ENCODE measurements around the gene ICAM5. TPM values are rescaled to one million over a fixed set of nuclear protein-coding genes. Genes with fewer than 3 reads are reported as not detected.
"Not testable (repeated sequence)": the region's sequence is repeated elsewhere in the genome, so short reads cannot be mapped to it uniquely, and the experiment has no call there.

ICAM5 gene, protein sequence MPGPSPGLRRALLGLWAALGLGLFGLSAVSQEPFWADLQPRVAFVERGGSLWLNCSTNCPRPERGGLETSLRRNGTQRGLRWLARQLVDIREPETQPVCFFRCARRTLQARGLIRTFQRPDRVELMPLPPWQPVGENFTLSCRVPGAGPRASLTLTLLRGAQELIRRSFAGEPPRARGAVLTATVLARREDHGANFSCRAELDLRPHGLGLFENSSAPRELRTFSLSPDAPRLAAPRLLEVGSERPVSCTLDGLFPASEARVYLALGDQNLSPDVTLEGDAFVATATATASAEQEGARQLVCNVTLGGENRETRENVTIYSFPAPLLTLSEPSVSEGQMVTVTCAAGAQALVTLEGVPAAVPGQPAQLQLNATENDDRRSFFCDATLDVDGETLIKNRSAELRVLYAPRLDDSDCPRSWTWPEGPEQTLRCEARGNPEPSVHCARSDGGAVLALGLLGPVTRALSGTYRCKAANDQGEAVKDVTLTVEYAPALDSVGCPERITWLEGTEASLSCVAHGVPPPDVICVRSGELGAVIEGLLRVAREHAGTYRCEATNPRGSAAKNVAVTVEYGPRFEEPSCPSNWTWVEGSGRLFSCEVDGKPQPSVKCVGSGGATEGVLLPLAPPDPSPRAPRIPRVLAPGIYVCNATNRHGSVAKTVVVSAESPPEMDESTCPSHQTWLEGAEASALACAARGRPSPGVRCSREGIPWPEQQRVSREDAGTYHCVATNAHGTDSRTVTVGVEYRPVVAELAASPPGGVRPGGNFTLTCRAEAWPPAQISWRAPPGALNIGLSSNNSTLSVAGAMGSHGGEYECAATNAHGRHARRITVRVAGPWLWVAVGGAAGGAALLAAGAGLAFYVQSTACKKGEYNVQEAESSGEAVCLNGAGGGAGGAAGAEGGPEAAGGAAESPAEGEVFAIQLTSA
- total RNA-seq: 0.09 and 0.17 TPM in 2 replicates

DNA sequence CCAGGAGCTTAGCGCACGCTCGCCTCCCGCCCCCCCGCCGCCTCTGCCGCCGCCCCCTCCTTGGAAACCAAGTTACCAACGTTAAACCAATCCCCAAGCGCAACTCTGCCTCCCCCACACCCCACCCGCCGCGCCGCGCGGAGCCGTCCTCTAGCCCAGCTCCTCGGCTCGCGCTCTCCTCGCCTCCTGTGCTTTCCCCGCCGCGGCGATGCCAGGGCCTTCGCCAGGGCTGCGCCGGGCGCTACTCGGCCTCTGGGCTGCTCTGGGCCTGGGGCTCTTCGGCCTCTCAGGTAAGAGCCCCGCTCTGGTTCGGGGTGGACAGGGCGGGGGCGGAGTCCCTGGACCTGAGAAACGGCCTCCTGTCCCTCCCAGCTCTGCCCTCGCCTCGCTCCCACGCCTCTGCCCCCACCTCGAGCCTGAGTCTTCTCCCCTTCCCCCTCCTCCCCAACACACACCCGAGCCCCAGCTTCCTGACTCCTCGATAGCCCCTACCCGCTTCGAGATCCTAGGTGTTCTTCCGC lies at the start of gene ICAM5:
Gene ICAM5 (plus strand): TSS at position 117 of the 521 bp plus-strand sequence. CDS start 92 bp downstream, at position 209.
- no peak for DNase-seq

DNA sequence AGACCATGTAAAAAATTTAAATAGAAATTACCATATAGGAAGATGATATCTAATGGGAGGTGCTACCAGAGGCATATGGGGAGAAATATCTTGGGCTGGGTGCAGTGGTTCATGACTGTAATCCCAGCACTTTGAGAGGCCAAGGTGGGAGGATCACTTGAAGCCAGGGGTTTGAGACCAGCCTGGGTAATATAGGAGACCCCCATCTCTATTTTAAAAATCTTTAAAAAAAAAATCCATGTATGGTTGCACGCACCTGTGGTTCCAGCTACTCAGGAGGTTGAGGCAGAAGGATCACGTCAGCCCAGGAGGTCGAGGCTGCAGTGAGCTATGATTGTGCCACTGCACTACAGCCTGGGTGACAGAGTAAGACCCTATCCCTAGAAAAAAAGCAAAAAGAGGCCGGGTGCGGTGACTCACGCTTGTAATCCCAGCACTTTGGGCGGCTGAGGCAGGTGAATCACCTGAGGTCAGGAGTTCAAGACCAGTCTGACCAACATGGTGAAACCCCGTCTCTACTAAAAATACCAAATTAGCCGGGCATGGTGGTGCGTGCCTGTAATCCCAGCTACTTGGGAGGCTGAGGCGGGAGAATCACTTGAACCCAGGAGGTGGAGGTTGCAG lies 47.8 kb upstream of the ICAM5 start:
- not testable (repeated sequence) for DNase-seq

DNA sequence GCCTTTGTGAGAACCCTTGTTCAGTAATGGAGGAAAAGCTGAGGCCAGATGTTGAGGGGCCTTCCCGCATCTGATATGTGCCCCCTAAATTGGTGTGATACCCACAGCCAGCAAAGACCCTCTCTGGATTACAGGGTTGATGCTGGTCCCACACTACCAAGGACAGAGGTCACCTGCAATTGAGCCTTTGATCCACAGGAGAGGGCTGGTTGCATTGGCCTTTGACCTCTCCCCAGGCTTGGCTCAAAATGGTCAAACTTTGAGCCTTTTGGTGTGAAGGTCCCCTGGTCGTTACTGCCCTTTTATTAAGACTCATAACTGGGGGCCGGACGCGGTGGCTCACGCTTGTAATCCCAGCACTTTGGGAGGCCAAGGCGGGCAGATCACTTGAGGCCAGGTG lies 46.1 kb upstream of the ICAM5 start:
- no peak for DNase-seq

DNA sequence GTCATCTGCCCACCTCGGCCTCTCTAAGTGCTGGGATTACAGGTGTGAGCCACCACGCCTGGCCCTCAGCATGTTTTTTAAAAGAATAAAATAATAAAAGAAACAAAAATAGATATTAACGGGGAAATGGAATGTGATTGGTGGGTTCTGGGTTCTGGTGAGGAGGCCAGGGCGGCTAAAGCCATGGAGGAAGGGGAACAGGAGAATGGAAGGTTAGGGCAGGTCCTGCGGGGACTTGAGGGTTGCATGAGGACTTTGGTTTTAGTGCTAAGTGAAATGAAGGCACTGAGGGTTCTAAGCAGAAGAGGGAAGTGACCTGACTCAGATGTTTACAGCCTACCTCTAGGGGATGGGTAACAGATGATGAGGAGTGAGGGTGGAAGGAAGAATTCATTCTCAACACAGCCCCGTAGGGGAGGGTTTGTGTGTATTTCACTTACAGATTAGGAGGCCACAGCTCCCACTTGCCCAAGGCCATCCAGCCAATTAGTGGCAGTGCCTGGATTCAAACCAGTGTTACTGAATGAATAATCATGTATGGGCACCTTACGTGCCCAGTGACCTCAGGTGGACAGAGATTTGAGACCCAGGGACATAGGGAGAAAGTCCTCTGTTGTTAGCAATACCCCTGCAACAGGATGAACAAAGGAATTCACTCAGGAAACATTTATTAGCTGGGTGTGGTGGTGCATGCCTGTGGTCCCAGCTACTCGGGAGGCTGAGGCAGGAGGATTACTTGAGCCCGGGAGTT lies 44.4 kb upstream of the ICAM5 start:
- DNase-seq: no peak

DNA sequence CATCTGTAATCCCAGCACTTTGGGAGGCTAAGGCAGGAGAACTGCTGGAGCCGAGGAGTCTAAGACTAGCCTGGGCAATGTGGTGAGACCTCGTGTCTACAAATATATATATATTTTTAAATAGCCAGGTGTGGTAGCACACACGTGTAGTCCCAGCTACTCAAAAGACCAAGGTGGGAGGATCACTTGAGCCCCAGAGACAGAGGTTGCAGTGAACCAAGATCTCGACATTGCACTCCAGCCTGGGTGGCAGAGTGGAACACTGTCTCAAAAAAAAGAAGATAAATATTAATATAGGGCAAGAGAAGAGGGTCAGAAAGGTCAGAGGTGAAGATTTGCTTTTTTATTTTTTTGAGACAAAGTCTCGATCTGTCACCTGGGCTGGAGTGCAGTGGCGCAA lies 43.2 kb upstream of the ICAM5 start:
- no peak for DNase-seq

DNA sequence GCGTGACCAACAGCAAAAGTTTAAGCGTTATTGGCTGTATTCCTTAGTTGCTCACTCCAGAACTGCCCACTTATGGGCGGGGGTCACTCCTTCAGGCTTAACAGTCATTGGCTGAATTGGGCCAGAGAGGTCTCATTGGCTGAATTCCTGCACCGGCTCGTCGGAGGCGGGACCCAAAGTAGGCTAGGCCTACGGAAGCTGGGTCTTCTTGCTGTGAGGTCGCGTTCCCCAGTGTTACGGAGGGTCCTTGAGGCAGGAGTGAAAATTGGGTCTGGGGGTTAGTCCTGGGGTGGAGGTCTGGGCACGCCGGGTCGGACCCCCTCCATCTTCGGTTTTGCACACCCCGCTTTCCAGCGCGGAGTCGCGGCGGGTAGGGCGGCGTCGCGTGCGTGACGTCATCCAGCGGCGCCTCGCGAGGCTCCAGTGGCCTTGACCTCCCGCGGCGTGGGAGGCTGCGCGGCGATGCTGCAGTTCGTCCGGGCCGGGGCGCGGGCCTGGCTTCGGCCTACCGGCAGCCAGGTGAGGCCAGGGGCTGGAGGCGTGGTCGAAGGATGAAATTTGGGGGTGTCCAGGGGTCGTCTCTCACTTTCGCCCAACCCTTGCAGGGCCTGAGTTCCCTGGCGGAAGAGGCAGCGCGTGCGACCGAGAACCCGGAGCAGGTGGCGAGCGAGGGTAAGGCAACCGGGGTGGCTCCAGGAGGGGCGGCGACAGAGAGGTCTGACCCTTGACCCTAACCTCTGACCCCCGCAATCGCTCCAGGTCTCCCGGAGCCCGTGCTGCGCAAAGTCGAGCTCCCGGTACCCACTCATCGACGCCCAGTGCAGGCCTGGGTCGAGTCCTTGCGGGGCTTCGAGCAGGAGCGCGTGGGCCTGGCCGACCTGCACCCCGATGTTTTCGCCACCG lies 37.7 kb upstream of the ICAM5 start, which contains the start of gene MRPL4:
Gene MRPL4 (plus strand): TSS at position 423 of the 903 bp plus-strand sequence. CDS start 40 bp downstream, at position 463.
- peak; percentile 99 for DNase-seq

DNA sequence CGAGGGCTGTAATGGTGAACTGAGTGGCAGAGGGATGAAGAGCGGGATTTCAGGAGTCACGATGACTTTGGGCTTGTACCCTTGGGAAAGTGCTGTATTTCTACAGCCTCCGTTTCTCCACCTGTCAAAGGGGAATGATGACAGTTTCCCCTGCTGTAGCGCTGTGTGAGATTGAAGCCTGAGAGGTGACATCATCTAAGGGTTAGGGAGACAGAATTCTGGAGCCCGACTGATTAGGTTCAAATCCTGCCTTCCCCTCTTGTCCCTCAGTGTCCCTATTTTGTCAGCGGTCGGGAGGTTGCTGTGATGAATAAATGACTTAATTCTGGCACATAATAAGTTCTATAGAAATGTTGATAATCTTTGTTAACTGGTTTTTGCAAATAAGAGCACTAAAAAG lies 37.0 kb upstream of the ICAM5 start:
- DNase-seq: no peak

DNA sequence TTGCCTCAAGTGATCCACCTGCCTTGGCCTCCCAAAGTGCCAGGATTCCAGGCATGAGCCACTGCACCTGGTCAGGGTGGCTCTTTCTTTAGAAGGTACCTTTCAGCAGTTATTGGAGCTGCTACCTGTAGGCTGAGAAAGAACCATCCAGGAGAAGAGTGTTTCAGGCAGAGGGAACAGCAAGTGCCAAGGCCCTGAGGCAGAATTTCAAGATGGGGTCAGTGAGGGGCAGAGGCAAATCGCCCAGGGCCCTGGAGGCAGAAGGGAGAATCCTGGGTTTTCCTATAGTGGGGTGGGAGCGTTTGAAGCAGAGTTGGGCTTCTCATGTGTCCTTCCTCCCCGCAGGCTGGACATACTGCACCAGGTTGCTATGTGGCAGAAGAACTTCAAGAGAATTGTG lies 35.5 kb upstream of the ICAM5 start:
- no peak for DNase-seq

DNA sequence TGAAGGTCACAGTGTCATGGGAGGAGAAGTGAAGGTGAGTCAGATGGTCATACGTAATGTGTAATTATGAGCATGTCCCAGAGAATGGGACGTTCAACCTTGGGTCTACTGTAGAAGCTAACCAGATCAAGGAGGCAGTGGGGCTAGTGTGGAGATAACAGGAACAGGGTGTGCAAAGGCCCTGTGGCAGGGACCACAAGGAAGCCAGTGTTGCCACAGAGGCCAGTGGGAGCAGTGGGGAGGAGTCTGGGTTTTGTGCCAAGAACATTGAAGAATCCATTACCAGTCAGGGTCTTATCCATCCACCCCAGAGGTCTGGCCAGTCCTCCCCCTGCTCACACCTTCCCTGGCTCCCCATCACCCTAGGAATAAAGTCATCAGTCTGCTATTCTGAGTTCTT lies 34.4 kb upstream of the ICAM5 start:
- DNase-seq: no peak

DNA sequence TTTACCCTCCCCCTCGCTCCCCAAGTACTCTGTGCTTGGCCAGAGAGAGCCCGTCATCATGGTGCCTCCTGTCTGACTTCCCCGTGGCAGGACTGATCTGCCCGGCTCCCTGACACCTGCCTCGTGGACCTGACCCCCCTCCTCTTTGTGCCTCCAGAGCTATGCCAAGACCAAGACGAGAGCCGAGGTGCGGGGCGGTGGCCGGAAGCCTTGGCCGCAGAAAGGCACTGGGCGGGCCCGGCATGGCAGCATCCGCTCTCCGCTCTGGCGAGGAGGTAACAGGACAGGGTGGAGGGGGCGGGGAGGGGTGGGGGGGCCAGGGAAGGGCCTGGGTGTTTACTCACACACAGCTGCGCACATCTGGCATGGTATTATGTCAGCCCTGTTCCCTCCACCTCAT lies 33.2 kb upstream of the ICAM5 start:
- no peak for DNase-seq

DNA sequence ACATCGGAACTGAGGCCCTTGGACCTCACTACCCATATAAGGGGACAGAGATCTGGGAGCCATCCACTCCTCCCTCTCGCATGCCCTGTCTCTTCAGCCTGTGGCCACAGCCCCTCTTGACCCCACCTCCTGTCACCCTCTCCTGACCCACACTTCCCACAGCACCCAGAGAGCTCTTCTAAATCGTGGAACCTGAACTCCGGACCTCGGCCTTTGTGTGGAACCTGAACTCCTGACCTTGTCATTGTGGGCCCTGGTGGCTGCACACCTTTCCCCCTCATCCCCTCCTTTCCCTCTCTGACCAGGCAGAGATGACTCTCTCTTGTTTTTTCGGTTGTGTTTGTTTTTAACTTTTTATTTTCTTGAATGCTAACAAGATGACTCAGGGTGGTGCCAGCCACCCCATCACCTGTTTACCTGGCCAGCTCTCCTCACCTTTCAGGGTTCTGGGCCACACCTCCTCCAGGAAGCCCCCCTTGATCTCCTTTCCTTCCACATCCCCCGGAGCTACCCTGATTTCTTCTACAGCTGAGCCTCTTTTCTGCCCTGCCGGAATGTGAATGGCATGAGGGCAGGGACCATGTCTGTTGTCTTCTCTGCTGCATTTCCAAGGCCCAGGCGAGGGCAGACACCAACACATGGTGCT lies 32.7 kb upstream of the ICAM5 start:
- no peak for DNase-seq

DNA sequence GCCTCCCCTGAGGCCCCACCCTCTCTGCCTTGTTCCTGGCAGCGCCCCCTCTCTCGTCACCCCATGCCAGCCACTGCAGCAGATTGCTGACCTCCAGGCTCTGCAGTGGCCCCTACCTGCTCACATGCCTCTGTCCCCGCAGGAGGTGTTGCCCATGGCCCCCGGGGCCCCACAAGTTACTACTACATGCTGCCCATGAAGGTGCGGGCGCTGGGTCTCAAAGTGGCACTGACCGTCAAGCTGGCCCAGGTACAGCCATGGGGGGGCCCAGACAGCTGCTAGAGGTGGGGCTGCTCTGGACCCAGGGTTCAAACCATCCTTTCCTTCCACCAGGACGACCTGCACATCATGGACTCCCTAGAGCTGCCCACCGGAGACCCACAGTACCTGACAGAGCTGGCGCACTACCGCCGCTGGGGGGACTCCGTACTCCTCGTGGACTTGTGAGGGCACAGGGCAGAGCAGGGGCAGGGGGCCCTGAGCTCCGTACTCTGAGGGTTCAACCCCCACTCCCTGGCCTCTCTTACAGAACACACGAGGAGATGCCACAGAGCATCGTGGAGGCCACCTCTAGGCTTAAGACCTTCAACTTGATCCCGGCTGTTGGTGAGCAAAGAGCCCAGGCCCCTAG lies 31.6 kb upstream of the ICAM5 start:
- DNase-seq: no peak

DNA sequence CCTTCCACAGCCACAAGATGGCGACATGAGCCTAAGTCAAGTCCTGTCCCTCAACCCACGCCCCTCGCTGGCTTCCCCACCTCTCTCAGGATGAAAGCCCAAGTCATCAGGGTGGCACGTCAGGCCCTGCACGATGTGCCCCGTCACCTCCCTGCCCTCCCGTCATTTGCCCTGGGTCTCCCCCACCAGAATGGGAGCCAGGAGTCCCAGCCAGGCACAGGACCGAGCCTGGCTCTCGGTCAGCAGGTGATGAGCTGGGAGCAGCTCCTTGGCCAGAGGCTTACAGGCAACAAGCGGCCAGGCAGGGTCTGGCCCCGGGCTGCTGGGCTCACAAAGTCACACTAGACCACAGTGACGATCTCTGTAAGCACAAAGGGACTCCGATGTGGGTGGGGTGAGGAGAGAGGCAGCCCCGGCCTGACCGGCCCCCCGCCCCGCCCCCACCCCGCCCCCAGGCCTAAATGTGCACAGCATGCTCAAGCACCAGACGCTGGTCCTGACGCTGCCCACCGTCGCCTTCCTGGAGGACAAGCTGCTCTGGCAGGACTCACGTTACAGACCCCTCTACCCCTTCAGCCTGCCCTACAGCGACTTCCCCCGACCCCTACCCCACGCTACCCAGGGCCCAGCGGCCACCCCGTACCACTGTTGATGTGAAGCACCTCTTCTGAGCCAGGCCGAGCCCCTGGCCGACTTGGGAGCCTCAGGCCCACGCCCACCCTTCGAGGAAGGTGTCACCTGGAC lies 30.4 kb upstream of the ICAM5 start:
- peak; percentile 96 for DNase-seq

DNA sequence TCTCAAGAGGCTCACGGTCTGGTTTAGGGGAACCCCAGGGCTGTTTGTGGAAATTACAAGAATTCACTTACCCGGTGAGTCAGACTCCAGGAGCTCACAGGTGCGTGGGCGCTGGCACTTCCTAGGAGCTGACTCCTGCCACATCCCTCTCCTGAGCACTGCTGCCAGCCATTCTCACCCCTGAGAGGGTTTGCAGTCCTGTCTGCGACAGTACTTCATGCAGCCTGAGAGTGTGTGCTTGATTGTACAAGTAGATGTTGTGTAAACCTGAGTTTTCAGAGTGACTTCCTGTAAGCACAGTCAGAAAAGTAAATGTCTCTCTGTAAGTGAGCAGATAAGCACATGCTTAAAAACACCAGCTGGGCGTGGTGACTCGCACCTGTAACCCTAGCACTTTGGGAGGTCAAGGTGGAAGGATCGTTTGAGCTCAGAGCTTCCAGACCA lies 29.6 kb upstream of the ICAM5 start:
- DNase-seq: no peak

DNA sequence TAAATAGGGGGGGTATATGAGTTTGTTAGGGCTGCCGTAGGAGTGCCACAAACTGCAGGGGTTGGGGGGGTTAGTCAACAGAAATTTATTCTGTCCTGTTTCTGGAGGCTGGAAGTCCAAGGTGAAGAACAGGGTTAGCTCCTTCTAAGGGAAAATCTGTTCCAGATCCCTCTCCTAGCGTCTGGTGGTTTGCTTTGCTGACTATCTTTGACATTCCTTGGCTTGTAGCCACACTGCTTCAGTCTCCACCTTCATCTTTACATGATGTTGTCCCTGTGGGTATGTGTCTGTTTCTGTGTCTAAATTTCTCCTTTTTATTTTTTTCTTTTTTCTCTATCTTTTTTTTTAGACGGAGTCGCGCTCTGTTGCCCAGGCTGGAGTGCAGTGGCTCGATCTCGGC lies 27.0 kb upstream of the ICAM5 start:
- no peak for DNase-seq

DNA sequence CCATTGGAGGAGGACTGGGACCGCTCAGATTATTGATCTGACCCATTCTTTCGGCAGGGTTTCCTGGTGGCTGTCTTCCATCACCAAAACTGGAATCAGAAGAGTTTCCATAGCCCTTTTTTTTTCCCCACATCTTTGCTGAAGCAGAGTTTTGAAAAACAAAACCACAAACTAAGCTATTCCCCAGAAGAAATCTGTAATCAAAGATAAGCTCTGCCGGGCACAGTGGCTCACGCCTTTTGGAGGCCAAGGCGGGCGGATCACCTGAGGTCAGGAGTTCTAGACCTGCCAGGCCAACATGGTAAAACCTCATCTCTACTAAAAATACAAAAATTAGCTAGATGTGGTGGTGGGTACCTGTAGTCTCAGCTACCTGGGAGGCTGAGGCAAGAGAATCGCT lies 23.0 kb upstream of the ICAM5 start:
- no peak for DNase-seq

DNA sequence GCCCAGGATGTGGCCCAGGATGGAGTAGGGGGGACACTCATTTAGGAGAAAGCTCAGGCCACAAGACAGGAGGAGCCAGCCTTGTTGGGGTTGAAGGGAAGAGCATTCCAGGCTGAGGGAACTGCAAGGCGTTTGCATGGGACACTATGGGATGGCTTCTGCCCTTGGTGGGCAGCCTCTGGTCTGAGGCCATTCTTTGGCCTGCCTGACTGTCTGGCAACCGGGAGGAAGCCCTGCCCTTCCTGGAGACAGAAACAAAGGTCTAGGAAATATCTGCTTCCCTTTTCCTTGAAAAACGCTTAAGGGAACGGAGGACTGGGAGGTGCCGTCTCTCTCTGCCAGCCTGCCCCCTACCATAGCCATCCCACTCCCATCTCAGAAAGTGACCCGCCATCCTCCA lies 21.7 kb upstream of the ICAM5 start:
- DNase-seq: peak; percentile 77

DNA sequence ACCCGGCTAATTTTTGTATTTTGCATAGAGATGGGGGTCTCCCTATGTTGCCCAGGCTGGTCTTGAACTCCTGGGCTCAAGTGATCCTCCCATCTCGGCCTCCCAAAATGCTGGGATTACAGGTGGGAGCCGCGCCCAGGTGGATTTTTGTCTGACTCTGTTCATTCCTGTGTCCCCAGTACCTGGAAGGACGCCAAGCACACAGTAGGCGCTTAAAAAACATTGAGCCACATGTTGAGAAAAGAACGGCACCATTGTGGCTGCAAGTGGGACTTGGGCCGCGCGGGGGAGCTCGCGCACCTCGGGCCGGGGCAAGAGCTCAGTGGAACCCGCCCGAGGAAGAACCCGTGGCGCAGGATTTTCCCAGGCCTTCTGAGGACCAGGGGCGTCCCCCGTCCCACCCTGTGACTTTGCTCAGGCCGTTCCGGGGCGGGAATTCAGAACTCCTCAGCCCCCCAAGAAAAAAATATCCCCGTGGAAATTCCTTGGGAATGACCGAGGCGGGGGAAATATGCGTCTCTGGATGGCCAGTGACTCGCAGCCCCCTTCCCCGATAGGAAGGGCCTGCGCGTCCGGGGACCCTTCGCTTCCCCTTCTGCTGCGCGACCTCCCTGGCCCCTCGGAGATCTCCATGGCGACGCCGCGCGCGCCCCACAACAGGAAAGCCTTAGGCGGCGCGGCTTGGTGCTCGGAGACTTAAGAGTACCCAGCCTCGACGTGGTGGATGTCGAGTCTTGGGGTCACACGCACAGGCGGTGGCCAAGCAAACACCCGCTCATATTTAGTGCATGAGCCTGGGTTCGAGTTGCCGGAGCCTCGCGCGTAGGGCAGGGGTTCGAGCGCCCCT lies 20.2 kb upstream of the ICAM5 start:
- DNase-seq: peak; percentile 95
